ENCODE results near the gene DEFB132.
A peak's percentile ranks its signal among the peaks of the same experiment; 100 is the strongest.

DEFB132 gene

GRCh38 chr20:297925-298775 is 40.6 kb downstream of the DEFB132 start:
- DNase-seq, result peak; percentile 66

GRCh38 chr20:298776-299391 is 41.4 kb downstream of the DEFB132 start:
- DNase-seq, result no peak

DNA sequence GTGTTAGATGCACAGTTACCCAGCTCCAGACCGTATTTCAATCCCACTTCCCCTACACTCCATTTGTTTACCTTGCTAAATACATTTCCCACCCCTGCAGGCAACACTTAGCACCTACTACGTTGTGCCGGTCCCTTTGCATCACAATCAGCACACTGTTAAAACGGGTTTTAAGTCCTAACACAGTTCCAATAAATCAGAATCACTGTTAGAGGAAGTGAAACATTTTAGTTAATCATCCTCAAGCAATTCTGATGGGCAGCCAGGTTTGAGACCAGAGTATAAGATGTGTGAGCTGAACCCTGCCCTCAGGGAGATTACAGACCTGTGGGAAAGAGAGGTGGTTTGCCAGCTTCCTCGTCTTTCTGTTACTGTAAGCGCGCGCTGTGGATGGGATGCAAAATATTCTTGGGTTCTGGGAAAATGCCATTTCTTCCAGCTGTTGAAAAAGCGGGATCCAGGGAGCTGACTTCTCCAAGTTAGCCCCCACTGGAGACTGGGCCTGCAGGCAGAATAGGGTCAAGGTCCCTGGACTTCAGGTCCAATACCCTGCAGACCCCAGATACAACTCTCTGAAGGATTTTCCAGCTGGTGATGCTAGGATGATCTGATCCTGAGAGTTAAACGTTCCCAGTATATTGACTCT is 42.9 kb downstream of the DEFB132 start:
- DNase-seq, result no peak

GRCh38 chr20:301886-302848 is 44.6 kb downstream of the DEFB132 start:
- peak; percentile 29 for DNase-seq

GRCh38 chr20:305745-306144 is 48.2 kb downstream of the DEFB132 start:
- DNase-seq, result no peak

GRCh38 chr20:308427-309038 is 51.0 kb downstream of the DEFB132 start:
- no peak for DNase-seq

DNA sequence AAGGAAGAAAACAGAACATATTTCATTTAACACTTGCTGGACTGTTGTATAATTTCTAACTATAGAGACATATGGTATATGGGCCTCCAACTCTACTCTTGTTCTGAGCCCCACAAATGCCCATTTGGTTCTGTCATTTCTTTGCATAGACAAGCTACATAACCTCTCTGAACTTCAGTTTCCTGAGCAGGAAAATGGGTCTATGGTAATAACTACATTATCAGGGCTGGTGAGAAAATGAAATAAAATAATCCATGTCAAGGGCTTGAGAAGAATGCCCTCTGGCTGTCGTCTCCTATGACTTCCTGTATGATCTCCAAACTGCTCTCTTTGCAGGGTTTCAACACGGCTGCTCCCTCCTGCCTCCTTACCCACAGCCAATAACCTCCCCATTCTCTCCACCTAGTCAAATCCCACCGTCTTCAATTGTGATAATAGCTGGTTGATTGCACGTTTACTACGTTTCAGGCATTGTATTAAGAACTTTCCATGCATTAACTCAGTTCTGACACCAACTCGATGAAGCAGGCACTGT is 51.8 kb downstream of the DEFB132 start:
- no peak for DNase-seq

- DNase-seq, result peak; percentile 90
Observed at GRCh38 chr20:309841-310644, 52.5 kb downstream of the DEFB132 start.

DNA sequence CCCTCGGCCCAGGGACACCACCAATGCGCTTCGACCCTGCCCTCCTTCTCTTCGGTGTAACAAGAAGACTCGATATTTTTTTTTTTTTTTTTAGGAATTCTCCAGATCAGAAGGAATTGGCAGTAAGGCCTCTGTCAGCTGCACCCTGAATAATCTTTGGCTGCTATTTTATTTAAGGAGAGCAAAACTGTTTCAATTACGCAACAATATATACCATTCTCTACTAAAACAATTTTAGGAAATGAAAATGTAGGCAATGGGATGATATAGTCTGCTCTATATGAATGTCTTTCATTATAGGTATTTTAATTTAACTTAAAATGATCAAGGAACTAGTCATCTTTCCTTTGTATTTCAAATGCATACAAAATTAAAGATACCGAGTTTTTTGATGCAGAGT is 53.1 kb downstream of the DEFB132 start:
- DNase-seq, result no peak
